Activated CD8-positive, alpha-beta T cell treated with anti-CD3 and anti-CD28 coated beads, Interleukin-2, amount 10 ng/mL, durations not matched to agents 7 days and 5 days (primary cell): ENCODE results near the gene MAP7D1. TPM values are rescaled to one million over a fixed set of nuclear protein-coding genes. Genes with fewer than 3 reads are reported as not detected.
"Not testable (repeated sequence)": the region's sequence is repeated elsewhere in the genome, so short reads cannot be mapped to it uniquely, and the experiment has no call there.

Experiments used
- ATAC-seq: fragments of 150-1000 bp; cut with Tn5 transposase; one replicate; pipeline ENCODE4 v1.10.0; 2021; ENCODE audit warnings: moderate library complexity
- CTCF ChIA-PET: fragments of 350-600 bp; sonication (Branson Sonifier 250); formaldehyde crosslinking; loops from one replicate; lab custom pipeline; 2021; ENCODE audit warnings: antibody characterized with exemption; lab: Charles Lee
- POLR2A ChIA-PET: fragments of 350-600 bp; sonication (Branson Sonifier 250); formaldehyde crosslinking; loops from one replicate; lab custom pipeline; 2021; ENCODE audit warnings: antibody characterized with exemption; lab: Charles Lee
- DNase-seq: peaks from one replicate; pipeline ENCODE4 v3.0.0-alpha.2; 2020
- H3K27ac Mint-ChIP-seq: one replicate; pipeline ENCODE4 v1.8.0; 2021; ENCODE audit warnings: mild to moderate bottlenecking, mixed read lengths
- H3K27me3 Mint-ChIP-seq: one replicate; pipeline ENCODE4 v1.8.0; 2021; ENCODE audit warnings: low read depth, mixed read lengths
- H3K36me3 Mint-ChIP-seq: one replicate; pipeline ENCODE4 v1.8.0; 2021; ENCODE audit warnings: low read depth, mixed read lengths
- H3K4me1 Mint-ChIP-seq: one replicate; pipeline ENCODE4 v1.8.0; 2021; ENCODE audit warnings: low read depth, mixed read lengths
- H3K4me3 Mint-ChIP-seq: one replicate; pipeline ENCODE4 v1.8.0; 2021; ENCODE audit warnings: mild to moderate bottlenecking, mixed read lengths
- H3K9me3 Mint-ChIP-seq: one replicate; pipeline ENCODE4 v1.8.0; 2022; ENCODE audit warnings: mixed read lengths; ENCODE audit not compliant: insufficient read depth
- total RNA-seq, 2 experiments: library from RNA; stranded (reverse); gene quantifications; one replicate each; pipeline ENCODE4 v1.2.3, GENCODE V29; 2021

Gene MAP7D1
- total RNA-seq, 2 experiments from 2014 or later, result 235 to 245 TPM

GRCh38 chr1:36224537-36225282 is 68.8 kb downstream of the MAP7D1 start:
- H3K4me3 Mint-ChIP-seq, result peak overlapping the region; percentile 97
- ATAC-seq (peak; percentile 77), DNase-seq (no peak)
- peak overlapping the region; percentile 100 for H3K27ac Mint-ChIP-seq
- ChIA-PET CTCF (interaction anchor here (0.9 to 4.9 kb wide), 13 partner anchors 13 to 125 kb away, joined by 3 to 52 read pairs (median 3); partner anchors contain the start of gene TRAPPC3), POLR2A (interaction anchor here (0.6 to 3.4 kb wide), 20 partner anchors 9 to 455 kb away, joined by 3 to 50 read pairs (median 4); partner anchors contain the start of genes CLSPN, EVA1B, LSM10 and MAP7D1)
- H3K9me3 Mint-ChIP-seq, result no peaks in the 10 kb centered on the region
- no peaks in the 10 kb centered on the region for H3K27me3 Mint-ChIP-seq
- H3K4me1 Mint-ChIP-seq, result peaks cover 32% of the 10 kb centered on the region
- peaks cover 23% of the 10 kb centered on the region for H3K36me3 Mint-ChIP-seq

GRCh38 chr1:36225283-36225899 is 69.4 kb downstream of the MAP7D1 start:
- Mint-ChIP-seq H3K4me1 (peaks cover 32% of the 10 kb centered on the region), H3K9me3 (no peaks in the 10 kb centered on the region), H3K27me3 (no peaks in the 10 kb centered on the region), H3K27ac (peak overlapping the region; percentile 100), H3K36me3 (peaks cover 23% of the 10 kb centered on the region), H3K4me3 (peak overlapping the region; percentile 97)
- DNase-seq (no peak), ATAC-seq (no peak)
- ChIA-PET POLR2A (interaction anchor here (0.6 to 3.4 kb wide), 9 partner anchors 8 to 142 kb away, joined by 3 to 50 read pairs (median 6); partner anchors contain the start of genes MAP7D1 and TRAPPC3), CTCF (interaction anchor here (1.1 to 4.9 kb wide), 9 partner anchors 12 to 91 kb away, joined by 3 to 52 read pairs (median 7); partner anchors contain the start of gene TRAPPC3)

- ATAC-seq, CTCF ChIA-PET, POLR2A ChIA-PET: not testable (repeated sequence)
Measured at GRCh38 chr1:36230279-36230678, 74.3 kb downstream of the MAP7D1 start.

More at GRCh38 chr1:36230279-36230678, 74.3 kb downstream of the MAP7D1 start:
- Mint-ChIP-seq H3K4me1 (peaks cover 39% of the 10 kb centered on the region), H3K36me3 (peaks cover 42% of the 10 kb centered on the region)
- not testable (repeated sequence) for H3K4me3 Mint-ChIP-seq, H3K27me3 Mint-ChIP-seq, H3K27ac Mint-ChIP-seq, H3K9me3 Mint-ChIP-seq, DNase-seq

Other genes with a start within 250 kb of the MAP7D1 start
- 10 to 100 TPM; 27.2 to 30.2 TPM for gene AGO3, start 225.1 kb upstream of the MAP7D1 start, total RNA-seq
- gene TEKT2, start 72.1 kb upstream of the MAP7D1 start, total RNA-seq, result not detected
- 10 to 100 TPM; 36.0 to 36.7 TPM for gene ADPRS, start 67.3 kb upstream of the MAP7D1 start, total RNA-seq
- gene COL8A2, start 30.9 kb upstream of the MAP7D1 start, total RNA-seq, result under 1 TPM in 1 of 2 experiments, not detected in 1; 0.08 TPM
- 10 to 100 TPM; 55.6 to 56.4 TPM for gene TRAPPC3, start 6.7 kb upstream of the MAP7D1 start, total RNA-seq
- gene THRAP3, start 68.3 kb downstream of the MAP7D1 start, total RNA-seq, result 100 to 1,000 TPM; 136 to 140 TPM
- 10 to 100 TPM; 14.6 to 15.3 TPM for gene SH3D21, start 150.2 kb downstream of the MAP7D1 start, total RNA-seq
- gene EVA1B, start 167.5 kb downstream of the MAP7D1 start, total RNA-seq, result 10 to 100 TPM; 12.3 to 13.3 TPM
- gene STK40, start 229.8 kb downstream of the MAP7D1 start, total RNA-seq, result 10 to 100 TPM; 69.7 to 72.4 TPM
- gene LSM10, start 241.7 kb downstream of the MAP7D1 start, total RNA-seq, result 10 to 100 TPM; 44.7 to 47.5 TPM